SK-N-SH treated with all-trans-retinoic acid at 6 μM for 48 hours (cell line): ENCODE results near the gene CLOCK.

ENCODE experiments used
- ARNTL ChIP-seq: fragments of 450-650 bp; formaldehyde crosslinking; IDR thresholded peaks from 2 replicates; pipeline ENCODE4 v1.5.0; 2020; ENCODE audit warnings: low read depth, mild to moderate bottlenecking, moderate library complexity, borderline replicate concordance
- BACH2 ChIP-seq: fragments of 250-450 bp; sonication (Bioruptor Pico); IDR thresholded peaks from 2 replicates; pipeline ENCODE4 v1.9.0; 2021; ENCODE audit warnings: mild to moderate bottlenecking, borderline replicate concordance
- CSDC2 ChIP-seq: fragments of 250-450 bp; sonication (Bioruptor Pico); IDR thresholded peaks from 2 replicates; pipeline ENCODE4 v1.5.0; 2020; ENCODE audit warnings: mild to moderate bottlenecking, moderate library complexity
- OSR1 ChIP-seq: fragments of 250-450 bp; sonication (Bioruptor Pico); IDR thresholded peaks from 2 replicates; pipeline ENCODE4 v1.8.0; 2022; ENCODE audit warnings: moderate library complexity, mild to moderate bottlenecking, inconsistent platforms
- RARB ChIP-seq: fragments of 250-450 bp; sonication (Bioruptor Pico); IDR thresholded peaks from 2 replicates; pipeline ENCODE4 v1.8.0; 2021; ENCODE audit warnings: mild to moderate bottlenecking, moderate library complexity
- ZFP3 ChIP-seq: fragments of 250-450 bp; sonication (Bioruptor Pico); IDR thresholded peaks from 2 replicates; pipeline ENCODE4 v1.5.0; 2020; ENCODE audit warnings: mild to moderate bottlenecking, moderate library complexity
- TF ChIP-seq, protein P1 (sequence below): fragments of 250-450 bp; sonication (Bioruptor Pico); IDR thresholded peaks from 2 replicates; pipeline ENCODE4 v1.5.1; 2020; ENCODE audit warnings: low read depth, mild to moderate bottlenecking, moderate library complexity
- TF ChIP-seq, protein P2 (sequence below): fragments of 250-450 bp; sonication (Bioruptor Pico); IDR thresholded peaks from 2 replicates; pipeline ENCODE4 v1.5.1; 2021; ENCODE audit warnings: mild to moderate bottlenecking, moderate library complexity
- TF ChIP-seq, protein P3 (sequence below): fragments of 250-450 bp; sonication (Bioruptor Pico); IDR thresholded peaks from 2 replicates; pipeline ENCODE4 v1.8.0; 2020; ENCODE audit warnings: mild to moderate bottlenecking, moderate library complexity, borderline replicate concordance
- TF ChIP-seq, protein P4 (sequence below): fragments of 250-450 bp; sonication (Bioruptor Pico); IDR thresholded peaks from 2 replicates; pipeline ENCODE4 v1.5.0; 2020; ENCODE audit warnings: mild to moderate bottlenecking, moderate library complexity

DNA sequence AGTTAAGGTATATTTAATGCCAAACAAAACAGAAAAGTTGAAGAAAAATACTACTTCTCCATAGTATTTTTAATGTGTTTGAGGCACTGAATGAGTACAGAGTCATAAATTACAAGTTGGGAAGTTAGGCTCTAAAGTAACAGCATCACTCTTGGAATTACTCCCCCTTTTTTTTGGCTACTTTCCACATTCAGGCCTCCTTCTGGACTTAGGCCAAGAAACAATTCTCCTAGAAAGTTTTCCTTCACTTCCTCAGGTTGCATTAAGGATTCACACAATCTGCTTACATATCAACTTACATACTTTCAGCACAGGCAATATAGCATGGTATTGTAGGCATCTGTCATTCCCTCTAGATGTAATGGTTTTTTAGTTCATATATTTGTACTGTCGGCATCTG lies 98.9 kb downstream of the CLOCK start:
- TF ChIP-seq, protein P1, sequence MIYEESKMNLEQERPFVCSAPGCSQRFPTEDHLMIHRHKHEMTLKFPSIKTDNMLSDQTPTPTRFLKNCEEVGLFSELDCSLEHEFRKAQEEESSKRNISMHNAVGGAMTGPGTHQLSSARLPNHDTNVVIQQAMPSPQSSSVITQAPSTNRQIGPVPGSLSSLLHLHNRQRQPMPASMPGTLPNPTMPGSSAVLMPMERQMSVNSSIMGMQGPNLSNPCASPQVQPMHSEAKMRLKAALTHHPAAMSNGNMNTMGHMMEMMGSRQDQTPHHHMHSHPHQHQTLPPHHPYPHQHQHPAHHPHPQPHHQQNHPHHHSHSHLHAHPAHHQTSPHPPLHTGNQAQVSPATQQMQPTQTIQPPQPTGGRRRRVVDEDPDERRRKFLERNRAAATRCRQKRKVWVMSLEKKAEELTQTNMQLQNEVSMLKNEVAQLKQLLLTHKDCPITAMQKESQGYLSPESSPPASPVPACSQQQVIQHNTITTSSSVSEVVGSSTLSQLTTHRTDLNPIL (CRISPR knock-in tag) = no peak
- TF ChIP-seq, protein P2, sequence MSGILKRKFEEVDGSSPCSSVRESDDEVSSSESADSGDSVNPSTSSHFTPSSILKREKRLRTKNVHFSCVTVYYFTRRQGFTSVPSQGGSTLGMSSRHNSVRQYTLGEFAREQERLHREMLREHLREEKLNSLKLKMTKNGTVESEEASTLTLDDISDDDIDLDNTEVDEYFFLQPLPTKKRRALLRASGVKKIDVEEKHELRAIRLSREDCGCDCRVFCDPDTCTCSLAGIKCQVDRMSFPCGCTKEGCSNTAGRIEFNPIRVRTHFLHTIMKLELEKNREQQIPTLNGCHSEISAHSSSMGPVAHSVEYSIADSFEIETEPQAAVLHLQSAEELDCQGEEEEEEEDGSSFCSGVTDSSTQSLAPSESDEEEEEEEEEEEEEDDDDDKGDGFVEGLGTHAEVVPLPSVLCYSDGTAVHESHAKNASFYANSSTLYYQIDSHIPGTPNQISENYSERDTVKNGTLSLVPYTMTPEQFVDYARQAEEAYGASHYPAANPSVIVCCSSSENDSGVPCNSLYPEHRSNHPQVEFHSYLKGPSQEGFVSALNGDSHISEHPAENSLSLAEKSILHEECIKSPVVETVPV (CRISPR knock-in tag) = no peak
- TF ChIP-seq RARB (CRISPR knock-in tag) (no peak), ZFP3 (no peak), BACH2 (CRISPR knock-in tag) (no peak), ARNTL (CRISPR knock-in tag) (no peak), CSDC2 (CRISPR knock-in tag) (no peak), OSR1 (CRISPR knock-in tag) (no peak)
- TF ChIP-seq, protein P3, sequence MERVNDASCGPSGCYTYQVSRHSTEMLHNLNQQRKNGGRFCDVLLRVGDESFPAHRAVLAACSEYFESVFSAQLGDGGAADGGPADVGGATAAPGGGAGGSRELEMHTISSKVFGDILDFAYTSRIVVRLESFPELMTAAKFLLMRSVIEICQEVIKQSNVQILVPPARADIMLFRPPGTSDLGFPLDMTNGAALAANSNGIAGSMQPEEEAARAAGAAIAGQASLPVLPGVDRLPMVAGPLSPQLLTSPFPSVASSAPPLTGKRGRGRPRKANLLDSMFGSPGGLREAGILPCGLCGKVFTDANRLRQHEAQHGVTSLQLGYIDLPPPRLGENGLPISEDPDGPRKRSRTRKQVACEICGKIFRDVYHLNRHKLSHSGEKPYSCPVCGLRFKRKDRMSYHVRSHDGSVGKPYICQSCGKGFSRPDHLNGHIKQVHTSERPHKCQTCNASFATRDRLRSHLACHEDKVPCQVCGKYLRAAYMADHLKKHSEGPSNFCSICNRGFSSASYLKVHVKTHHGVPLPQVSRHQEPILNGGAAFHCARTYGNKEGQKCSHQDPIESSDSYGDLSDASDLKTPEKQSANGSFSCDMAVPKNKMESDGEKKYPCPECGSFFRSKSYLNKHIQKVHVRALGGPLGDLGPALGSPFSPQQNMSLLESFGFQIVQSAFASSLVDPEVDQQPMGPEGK (CRISPR knock-in tag) = no peak
- TF ChIP-seq, protein P4, sequence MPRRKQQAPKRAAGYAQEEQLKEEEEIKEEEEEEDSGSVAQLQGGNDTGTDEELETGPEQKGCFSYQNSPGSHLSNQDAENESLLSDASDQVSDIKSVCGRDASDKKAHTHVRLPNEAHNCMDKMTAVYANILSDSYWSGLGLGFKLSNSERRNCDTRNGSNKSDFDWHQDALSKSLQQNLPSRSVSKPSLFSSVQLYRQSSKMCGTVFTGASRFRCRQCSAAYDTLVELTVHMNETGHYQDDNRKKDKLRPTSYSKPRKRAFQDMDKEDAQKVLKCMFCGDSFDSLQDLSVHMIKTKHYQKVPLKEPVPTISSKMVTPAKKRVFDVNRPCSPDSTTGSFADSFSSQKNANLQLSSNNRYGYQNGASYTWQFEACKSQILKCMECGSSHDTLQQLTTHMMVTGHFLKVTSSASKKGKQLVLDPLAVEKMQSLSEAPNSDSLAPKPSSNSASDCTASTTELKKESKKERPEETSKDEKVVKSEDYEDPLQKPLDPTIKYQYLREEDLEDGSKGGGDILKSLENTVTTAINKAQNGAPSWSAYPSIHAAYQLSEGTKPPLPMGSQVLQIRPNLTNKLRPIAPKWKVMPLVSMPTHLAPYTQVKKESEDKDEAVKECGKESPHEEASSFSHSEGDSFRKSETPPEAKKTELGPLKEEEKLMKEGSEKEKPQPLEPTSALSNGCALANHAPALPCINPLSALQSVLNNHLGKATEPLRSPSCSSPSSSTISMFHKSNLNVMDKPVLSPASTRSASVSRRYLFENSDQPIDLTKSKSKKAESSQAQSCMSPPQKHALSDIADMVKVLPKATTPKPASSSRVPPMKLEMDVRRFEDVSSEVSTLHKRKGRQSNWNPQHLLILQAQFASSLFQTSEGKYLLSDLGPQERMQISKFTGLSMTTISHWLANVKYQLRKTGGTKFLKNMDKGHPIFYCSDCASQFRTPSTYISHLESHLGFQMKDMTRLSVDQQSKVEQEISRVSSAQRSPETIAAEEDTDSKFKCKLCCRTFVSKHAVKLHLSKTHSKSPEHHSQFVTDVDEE = no peak
